Keratinocyte (primary cell): Measurements from ENCODE around the gene RNF6. TPM values are rescaled to one million over a fixed set of nuclear protein-coding genes. Genes with fewer than 3 reads are reported as not detected.
A peak's percentile ranks its signal among the peaks of the same experiment; 100 is the strongest.

Experiments
- DNase-seq: peaks from one replicate; pipeline ENCODE4 v3.0.0-alpha.2; 2011; ENCODE audit warnings: low read depth, missing footprints, low spot score
- FAIRE-seq: peaks from 2 replicates; lab custom pipeline; 2011; peaks lifted over from hg19 to GRCh38; lab: Jason Lieb, UNC
- H2AFZ ChIP-seq: 2 replicates; pipeline ENCODE4 v1.6.0; 2012; ENCODE audit warnings: low read length, control low read depth, inconsistent platforms; ENCODE audit not compliant: control insufficient read depth
- H3K27ac ChIP-seq: 2 replicates; pipeline ENCODE4 v1.5.1; 2011; ENCODE audit warnings: low read length; ENCODE audit not compliant: control insufficient read depth, insufficient read depth
- H3K27me3 ChIP-seq: 3 replicates; pipeline ENCODE4 v1.6.0; 2011; ENCODE audit warnings: low read length; ENCODE audit not compliant: control insufficient read depth, insufficient read depth; ENCODE audit errors: extremely low read depth
- H3K36me3 ChIP-seq, 2 experiments: 2 replicates in 1 of 2; 3 replicates in 1 of 2; pipeline ENCODE4 v1.5.1; 2011; ENCODE audit warnings: low read length in 2 of 2, mild to moderate bottlenecking in 1 of 2; ENCODE audit not compliant: control insufficient read depth in 2 of 2, insufficient read depth in 2 of 2; ENCODE audit errors: extremely low read depth in 1 of 2
- H3K4me1 ChIP-seq: 3 replicates; pipeline ENCODE4 v1.5.1; 2011; ENCODE audit warnings: low read length; ENCODE audit not compliant: control insufficient read depth, insufficient read depth; ENCODE audit errors: extremely low read depth
- H3K4me2 ChIP-seq: 3 replicates; pipeline ENCODE4 v1.6.0; 2011; ENCODE audit warnings: low read depth, low read length; ENCODE audit not compliant: control insufficient read depth, insufficient read depth; ENCODE audit errors: extremely low read depth
- H3K4me3 ChIP-seq, 3 experiments: fragments of 200-600 bp in 1 of 3; sonication (generic) in 1 of 3; 2 replicates in 2 of 3; 3 replicates in 1 of 3; pipeline ENCODE4 v1.5.1; 2011 to 2016; ENCODE audit warnings: low read length in 3 of 3, mild to moderate bottlenecking in 3 of 3, control low read depth in 2 of 3, inconsistent platforms in 1 of 3, low read depth in 1 of 3, mixed read lengths in 1 of 3, mixed run types in 1 of 3, moderate library complexity in 1 of 3; ENCODE audit not compliant: control insufficient read depth in 2 of 3, insufficient read depth in 2 of 3; ENCODE audit errors: extremely low read depth in 1 of 3
- H3K79me2 ChIP-seq: 2 replicates; pipeline ENCODE4 v1.6.0; 2012; ENCODE audit warnings: low read length; ENCODE audit not compliant: control insufficient read depth, insufficient read depth
- H3K9ac ChIP-seq: 3 replicates; pipeline ENCODE4 v1.6.0; 2011; ENCODE audit warnings: low read length; ENCODE audit not compliant: control insufficient read depth, insufficient read depth; ENCODE audit errors: extremely low read depth
- H3K9me1 ChIP-seq: 3 replicates; pipeline ENCODE4 v1.6.0; 2011; ENCODE audit warnings: low read length; ENCODE audit not compliant: control insufficient read depth, insufficient read depth; ENCODE audit errors: extremely low read depth
- H3K9me3 ChIP-seq: 2 replicates; pipeline ENCODE4 v1.5.1; 2012; ENCODE audit warnings: low read depth, low read length; ENCODE audit not compliant: control insufficient read depth
- H4K20me1 ChIP-seq: 3 replicates; pipeline ENCODE4 v1.6.0; 2011; ENCODE audit warnings: low read length; ENCODE audit not compliant: control insufficient read depth, insufficient read depth; ENCODE audit errors: extremely low read depth
- EZH2 ChIP-seq: IDR thresholded peaks from one replicate; pipeline ENCODE4 v1.6.1; 2012; ENCODE audit warnings: inconsistent platforms, mild to moderate bottlenecking, low read length, moderate library complexity
- dilution Hi-C: fragments of 300-500 bp; cut with MboI; formaldehyde crosslinking; loops from one replicate; pipeline ENCODE4 v1.7.0; 2020; ENCODE audit warnings: low sequenced_read_pairs; ENCODE audit not compliant: extremely low pct_ligation_motif_present
- polyA plus RNA-seq, 5 experiments: library from polyadenylated mRNA; depleted of rRNA in 3 of 5; stranded (reverse) in 3 of 5; stranded (forward) in 1 of 5; unstranded in 1 of 5; fragments of >200 nt; gene quantifications; 1 replicate in 1 of 5; 2 replicates in 3 of 5; 3 replicates in 1 of 5; pipeline versions ENCODE4 v1.2.1 to v1.2.3, GENCODE V29; 2011 to 2012; ENCODE audit warnings: missing spikeins in 2 of 5, low read depth in 1 of 5, low replicate concordance in 1 of 5
- TF ChIP-seq, protein P1 (sequence below), 3 experiments: IDR thresholded peaks in 1 of 3; conservative IDR thresholded peaks in 1 of 3; optimal IDR thresholded peaks in 1 of 3; 2 replicates in 2 of 3; 3 replicates in 1 of 3; pipeline versions ENCODE3 to v1.5.1; 2011; ENCODE audit warnings: low read length in 3 of 3, mild to moderate bottlenecking in 3 of 3, moderate library complexity in 2 of 3, control low read depth in 1 of 3, inconsistent platforms in 1 of 3; ENCODE audit not compliant: insufficient read depth in 2 of 3; ENCODE audit errors: extremely low read depth in 1 of 3

The RNF6 gene
- polyA plus RNA-seq, 1 donor (not counting 4 experiments of a cell fraction or from before 2014, with no cell fraction given), result 48.7 TPM

- Histone ChIP-seq H3K4me3 (peak overlapping the region; percentile 89 to 97 (median 94)), H3K4me2 (peak overlapping the region; percentile 86), H2AFZ (peak overlapping the region; percentile 99), H3K36me3 (peaks cover 4 to 5% of the 10 kb centered on the region in 2 experiments), H4K20me1 (no peaks in the 10 kb centered on the region), H3K9ac (peak overlapping the region; percentile 98), H3K9me3 (no peaks in the 10 kb centered on the region), H3K27me3 (no peaks in the 10 kb centered on the region), H3K9me1 (no peaks in the 10 kb centered on the region), H3K27ac (peak overlapping the region; percentile 96), H3K79me2 (peaks cover 6% of the 10 kb centered on the region), H3K4me1 (peaks cover 22% of the 10 kb centered on the region)
- FAIRE-seq, result no peak
- no peak for TF ChIP-seq EZH2
- TF ChIP-seq, protein P1, sequence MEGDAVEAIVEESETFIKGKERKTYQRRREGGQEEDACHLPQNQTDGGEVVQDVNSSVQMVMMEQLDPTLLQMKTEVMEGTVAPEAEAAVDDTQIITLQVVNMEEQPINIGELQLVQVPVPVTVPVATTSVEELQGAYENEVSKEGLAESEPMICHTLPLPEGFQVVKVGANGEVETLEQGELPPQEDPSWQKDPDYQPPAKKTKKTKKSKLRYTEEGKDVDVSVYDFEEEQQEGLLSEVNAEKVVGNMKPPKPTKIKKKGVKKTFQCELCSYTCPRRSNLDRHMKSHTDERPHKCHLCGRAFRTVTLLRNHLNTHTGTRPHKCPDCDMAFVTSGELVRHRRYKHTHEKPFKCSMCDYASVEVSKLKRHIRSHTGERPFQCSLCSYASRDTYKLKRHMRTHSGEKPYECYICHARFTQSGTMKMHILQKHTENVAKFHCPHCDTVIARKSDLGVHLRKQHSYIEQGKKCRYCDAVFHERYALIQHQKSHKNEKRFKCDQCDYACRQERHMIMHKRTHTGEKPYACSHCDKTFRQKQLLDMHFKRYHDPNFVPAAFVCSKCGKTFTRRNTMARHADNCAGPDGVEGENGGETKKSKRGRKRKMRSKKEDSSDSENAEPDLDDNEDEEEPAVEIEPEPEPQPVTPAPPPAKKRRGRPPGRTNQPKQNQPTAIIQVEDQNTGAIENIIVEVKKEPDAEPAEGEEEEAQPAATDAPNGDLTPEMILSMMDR (optimal IDR thresholded peaks at IDR 0.05 in 1 of 3, IDR thresholded peaks at IDR 0.05 in 1 of 3, conservative IDR thresholded peaks at IDR 0.05 in 1 of 3; ENCODE audit: extremely low read depth in 1 of 3, insufficient read depth in 2 of 3, low read length in 3 of 3), result no peak
- DNase-seq, result no peak
- dilution Hi-C loops, result no loop called here
These were observed 469 bp upstream of the RNF6 start for GRCh38 chr13:26222520-26223046.

DNA sequence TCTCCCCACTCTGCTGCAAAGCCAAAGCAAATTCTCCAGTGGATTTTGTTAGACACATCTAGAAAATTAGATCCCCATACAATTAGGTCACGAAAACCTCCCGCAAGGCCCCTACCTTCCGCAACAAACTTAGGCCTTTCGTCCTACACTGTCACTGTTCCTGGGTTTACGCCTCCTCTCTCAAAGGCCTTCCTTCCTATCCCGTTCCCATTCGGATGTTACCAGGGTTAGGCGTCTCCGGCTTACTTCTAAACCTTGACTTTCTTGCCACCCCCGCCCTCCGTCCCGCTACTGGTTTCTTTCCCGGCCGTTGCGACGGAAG lies 754 bp downstream of the RNF6 start:
- dilution Hi-C loops, result no loop called here
- FAIRE-seq (no peak), DNase-seq (no peak)
- TF ChIP-seq EZH2, result no peak
- TF ChIP-seq, protein P1 (optimal IDR thresholded peaks at IDR 0.05 in 1 of 3, IDR thresholded peaks at IDR 0.05 in 1 of 3, conservative IDR thresholded peaks at IDR 0.05 in 1 of 3; ENCODE audit: extremely low read depth in 1 of 3, insufficient read depth in 2 of 3, low read length in 3 of 3), result no peak
- Histone ChIP-seq H3K9ac (peak overlapping the region; percentile 98), H3K9me3 (no peaks in the 10 kb centered on the region), H3K79me2 (peaks cover 9% of the 10 kb centered on the region), H3K4me3 (peak overlapping the region; percentile 89 to 97 (median 94)), H3K9me1 (no peaks in the 10 kb centered on the region), H4K20me1 (no peaks in the 10 kb centered on the region), H3K27ac (peak overlapping the region; percentile 96), H3K36me3 (peaks cover 7 to 13% of the 10 kb centered on the region in 2 experiments), H3K4me1 (peaks cover 22% of the 10 kb centered on the region), H2AFZ (peak overlapping the region; percentile 76), H3K27me3 (no peaks in the 10 kb centered on the region), H3K4me2 (peak overlapping the region; percentile 86)
